HG02759 (cell line): ENCODE measurements around the gene CHSY1.

ENCODE experiments used
- ATAC-seq: cut with Tn5 transposase; IDR thresholded peaks from one replicate; pipeline ENCODE4 v1.9.1; 2021; ENCODE audit warnings: mild to moderate bottlenecking, moderate library complexity; ENCODE audit not compliant: unreplicated experiment

The CHSY1 gene

DNA sequence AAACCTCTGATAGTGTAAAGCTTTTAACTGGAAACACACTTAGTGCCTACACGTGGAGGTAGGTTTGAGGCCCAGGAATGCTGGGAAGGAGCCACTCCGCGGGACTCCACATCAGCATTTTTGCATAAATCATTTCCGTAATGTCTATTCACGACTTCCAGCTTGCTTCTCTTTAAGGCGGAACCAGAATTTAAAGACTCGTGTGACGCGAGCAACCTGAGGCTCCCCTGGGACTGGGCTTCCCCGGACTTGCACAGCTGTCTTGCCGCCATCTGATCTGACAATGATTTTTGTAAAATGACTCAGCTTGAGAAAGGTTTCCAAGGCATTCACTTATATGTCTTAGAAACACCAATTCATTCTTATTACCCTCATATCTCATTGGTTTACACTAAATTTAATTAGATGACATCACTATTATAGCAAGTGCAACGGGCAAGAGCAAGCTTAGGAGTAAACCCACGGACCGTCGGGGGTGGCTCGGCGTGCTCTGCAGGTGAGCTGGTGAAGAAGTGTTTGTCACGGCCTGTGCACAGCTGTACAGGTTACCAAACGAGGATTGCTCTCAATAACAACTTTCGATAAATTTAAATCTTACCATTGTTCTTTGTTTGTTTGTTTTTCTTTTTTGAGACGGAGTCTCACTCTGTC, 95.2 kb downstream of the CHSY1 start:
- ATAC-seq = peak; percentile 93

DNA sequence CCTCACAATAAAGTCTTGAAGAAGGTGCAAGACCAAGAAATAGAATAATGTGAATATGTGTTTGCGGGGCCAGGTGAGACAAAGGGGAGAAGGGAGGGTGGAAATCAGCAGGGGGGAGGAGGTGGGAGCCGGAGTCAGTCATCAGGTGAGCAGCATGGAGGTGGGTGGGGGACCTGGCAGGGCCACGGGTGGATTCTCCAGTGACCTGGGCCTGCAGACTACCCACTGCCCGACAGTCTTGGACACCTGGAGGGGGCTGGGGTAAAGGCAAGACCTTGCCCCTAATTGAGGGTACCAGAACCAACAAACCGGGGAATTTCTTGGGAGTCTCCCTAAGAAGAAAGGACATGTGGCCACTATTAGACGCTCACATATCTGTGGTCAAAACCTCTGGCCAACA, 95.8 kb downstream of the CHSY1 start:
- ATAC-seq = no peak

DNA sequence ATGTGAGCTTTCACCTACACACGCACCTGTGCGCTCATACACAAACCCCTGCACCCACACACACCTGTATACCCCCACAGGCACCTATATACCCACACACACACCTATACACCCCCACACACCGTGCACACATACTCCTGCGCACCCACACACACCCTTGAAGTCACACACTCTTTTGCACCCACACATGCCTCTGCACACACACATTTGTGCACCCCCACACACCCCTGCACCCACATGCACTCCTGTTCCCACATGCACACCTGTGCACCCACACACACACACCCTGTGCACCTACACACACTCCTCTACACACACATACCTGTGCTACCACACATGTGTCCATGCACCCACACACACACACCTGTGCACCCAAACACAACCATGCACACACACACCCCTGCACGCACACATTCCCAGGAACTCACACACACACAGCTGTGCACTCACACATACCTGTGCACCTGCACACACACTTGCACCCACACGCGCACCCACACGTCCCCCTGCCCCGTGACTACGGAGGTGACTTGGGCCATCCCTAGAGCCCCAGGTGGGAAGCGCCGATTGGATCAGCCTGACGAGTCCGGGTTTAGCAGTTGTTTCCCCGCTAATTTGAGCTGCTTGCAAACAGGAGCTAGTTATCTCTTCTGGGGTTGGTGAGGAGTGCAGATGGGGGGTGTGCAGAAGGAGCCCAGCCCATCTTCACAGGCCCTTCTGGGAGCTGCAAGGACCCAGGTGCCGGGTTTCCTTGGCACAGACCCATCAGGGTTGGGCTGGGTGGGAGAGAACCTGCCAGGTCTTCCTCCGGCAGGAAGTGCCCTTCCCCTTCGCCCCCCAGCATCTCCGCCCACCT, 97.8 kb downstream of the CHSY1 start:
- no peak for ATAC-seq

DNA sequence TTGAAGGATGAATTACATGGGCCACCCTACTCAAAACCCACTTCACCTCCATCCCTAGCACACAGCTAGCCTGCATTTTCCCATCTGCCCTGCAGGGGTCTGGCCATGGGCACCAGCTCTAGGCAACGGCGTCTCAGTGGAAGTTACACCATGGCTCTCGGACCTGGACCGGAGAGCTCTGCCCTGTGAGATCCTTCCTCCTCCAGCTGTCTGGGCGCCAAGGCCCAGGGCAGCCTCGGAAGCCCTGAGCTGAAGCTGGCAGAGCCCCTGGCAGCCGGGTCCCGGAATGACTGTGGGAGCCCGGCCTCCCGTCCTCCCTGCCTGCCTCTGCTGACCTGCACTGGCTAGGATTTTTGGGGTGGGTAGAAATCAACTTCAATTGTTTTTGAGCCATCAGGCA, 98.9 kb downstream of the CHSY1 start:
- ATAC-seq = no peak

DNA sequence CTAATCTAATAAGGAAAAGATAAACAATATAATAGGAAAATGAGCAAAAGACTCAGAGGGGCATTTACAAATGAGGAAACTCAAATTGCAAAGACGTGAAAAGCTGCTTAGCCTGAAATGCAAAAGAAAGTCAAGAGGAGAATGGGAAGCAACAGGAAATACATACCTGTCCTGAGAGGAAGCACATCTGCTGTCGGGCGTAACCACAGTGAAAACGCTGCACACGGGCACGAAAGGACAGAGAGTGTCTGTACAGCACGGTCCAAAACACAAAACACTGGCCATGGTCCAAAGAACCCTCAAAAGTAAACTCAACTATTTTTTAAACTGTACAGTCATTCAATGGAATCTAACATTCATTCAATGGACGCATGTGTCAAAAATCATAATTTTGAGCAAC, 100.6 kb downstream of the CHSY1 start:
- no peak for ATAC-seq

DNA sequence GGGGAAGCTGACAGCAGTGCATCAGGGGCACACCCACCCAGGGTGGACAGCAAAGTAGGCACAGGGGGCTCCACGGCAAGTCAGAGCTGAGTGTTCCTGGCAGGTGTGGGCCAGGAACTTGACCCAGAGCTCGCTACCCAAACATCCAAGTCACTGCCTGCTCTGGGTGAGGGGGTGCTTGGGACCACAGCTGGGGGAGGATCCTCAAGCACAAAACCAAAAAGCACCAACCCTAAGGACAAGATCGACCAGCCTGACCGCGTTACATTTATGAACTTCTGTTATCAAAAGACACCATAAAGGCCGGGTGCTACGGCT, 101.2 kb downstream of the CHSY1 start:
- ATAC-seq = no peak

DNA sequence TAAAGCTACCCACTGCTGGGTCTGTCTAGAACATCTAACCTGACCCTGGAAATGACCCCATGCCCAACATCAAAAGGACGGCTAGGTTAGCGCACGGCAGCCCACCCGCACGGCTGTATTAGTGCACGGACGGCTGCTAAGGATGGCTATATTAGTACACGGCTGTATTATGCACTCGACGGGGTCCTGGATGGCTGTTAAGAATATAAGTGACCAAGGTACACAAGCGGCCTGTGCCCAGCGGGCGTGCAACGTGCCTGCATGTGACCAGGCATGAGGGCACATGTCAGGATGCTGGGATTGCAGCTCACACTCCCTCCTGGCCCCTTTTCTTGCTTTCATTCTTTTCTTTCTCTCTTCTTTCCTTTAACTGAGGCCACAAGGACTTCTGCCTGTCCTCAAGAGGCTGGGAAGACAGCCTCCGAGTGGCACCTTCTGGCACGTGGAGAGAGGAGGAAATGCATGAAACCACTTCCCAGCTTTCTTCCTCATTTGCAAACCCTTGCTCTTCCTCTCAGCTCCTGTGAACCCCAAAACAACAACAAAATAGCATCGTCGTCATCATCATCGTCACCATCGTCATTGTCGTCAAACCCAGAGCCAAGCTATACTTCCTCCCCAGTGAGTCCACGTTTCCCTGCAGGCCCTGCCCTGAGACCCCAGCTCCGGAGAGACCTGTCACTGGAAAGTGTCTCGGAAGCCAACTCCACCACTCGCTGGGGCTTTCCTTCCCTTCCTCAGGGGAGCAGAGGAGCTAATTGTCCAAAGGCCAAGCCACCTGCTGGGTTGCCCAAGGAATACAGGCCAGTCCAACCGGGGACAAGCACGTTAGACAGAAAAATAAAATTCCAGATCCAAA, 101.8 kb downstream of the CHSY1 start:
- no peak for ATAC-seq

DNA sequence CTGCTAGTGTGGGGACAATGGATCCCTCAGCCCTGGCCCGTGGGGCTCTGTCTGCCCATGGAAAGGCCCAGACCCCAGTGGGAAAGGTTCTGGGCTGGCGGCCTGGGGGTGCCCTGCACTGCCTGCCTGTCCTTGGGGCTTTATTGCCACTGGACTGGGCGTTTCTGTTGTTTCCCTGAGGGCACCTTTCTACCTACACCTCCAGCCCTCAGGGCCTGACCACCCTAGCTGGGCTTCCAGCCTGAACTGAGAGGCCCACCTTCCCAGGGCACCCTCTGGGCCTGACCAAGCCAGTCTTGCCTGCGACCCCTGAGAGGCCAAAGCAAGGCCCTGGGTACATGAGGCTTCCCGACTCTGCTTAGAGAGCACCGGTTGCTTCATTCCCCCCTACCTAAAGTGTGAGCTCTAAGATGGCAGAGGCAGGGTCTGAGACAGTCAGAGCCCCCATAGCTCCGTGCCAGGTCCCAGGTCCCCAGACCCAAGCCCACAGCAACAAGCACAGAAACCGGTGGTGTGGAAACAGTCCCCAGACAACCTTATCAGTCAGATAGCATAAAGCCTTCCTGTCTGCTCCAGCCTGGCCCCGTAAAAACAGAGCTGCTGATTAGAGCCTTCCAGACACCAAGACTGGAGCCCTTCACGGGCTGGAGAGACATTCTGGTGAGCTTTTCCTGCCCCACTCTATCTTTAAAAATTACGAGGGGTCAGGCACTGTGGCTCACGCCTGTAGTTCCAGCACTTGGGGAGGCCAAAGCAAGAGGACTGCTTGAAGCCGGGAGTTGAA, 102.8 kb downstream of the CHSY1 start:
- no peak for ATAC-seq

DNA sequence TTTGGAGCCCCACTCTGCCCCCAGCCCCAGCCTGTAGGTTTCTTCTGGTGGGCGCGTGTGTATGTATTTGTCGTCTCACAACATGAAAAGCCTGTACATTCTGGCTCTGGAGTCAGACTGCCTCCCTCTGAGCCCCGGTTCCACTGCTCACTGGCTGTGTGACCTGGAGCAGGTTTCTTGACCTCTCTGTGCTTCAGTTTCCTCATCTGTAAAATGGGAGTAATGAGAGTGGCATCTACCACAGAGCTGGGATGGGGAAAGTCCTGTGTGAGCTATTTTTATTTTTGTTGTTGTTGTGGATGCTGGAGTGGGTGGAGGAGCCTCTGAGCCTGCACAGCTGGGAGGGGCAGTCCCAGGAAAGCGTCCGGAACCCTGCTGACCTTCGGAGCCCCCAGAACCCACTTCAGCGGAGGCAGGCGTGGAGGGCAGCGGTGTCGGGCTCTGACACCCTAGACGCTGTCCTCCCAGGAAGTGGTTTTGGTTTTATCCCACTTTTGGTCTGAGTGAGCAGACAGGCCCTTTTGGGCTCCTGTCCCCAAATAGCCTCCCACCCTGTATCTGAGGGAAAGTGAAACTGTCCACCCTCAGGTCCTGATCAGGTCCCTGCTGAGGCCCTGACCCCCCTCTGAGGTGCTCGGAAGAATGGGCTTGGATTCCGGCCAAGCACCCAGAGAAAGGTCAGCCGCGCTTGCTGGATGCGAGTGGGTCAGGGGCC, 103.5 kb downstream of the CHSY1 start:
- ATAC-seq = peak; percentile 46

DNA sequence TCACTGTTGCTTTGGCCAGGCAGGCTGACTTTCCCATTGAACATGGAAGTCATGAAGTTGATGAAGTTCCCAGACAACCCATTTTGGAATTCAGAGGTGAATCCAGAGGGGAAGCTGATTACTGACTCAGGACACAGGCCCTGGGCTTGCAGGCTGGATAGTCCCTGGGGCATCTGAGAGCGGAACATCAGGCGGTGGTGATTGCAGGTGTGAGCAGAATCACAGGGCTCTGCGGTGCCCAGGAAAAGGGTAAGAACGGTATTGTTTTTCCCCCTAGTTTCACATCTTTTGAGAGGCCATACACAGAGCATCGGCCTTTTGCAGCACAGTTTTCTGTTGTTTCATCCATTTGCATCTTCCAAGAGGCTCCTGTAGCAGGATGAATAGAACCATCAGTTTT, 104.7 kb downstream of the CHSY1 start:
- ATAC-seq = no peak

DNA sequence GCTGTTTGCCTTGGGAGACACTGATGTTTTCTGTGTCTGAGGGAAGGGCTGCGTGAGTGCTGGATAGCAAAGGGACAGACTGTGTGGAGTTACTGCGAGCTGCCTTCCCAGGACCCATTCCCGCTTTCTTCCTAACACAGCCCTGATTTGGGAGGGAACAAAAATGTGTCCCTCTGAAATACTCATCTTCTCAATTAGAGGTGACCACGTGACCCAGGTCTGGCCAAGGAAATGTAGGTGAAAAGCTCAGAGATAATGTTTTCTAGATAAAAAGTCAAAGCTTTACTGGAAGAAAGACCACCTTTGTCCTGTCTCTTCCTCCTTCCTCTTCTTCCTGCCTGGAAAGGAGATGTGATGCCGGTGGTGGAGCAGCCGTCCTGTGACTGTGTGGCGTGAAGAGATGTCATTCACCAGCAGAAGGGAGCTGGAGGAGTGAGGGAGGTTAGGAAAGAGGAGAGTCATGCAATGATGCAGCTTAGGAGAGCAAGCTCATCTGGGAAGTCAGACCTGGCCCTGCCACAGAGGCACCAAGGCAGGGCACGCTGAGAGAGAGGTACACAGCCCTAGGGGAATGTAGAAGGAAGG, 105.6 kb downstream of the CHSY1 start:
- ATAC-seq = no peak

DNA sequence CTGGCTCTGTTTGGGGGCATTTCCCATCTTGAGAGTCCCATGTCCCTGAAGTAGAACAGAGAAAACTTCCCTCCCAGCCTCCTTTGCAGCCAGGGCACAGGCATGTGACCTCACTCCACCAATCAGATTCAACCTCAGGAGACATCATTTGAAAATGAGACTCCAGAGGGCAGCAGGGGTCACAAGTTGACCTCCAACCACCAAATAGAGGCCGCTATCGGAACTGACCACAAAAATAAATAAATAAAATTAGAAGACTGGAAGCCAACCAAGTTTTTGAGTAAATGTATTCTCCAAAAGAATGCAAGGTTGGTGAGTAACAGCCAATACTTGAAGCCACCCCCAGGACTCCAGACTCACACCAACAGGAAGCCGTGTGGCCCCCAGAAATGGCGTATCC, 106.5 kb downstream of the CHSY1 start:
- ATAC-seq = no peak

DNA sequence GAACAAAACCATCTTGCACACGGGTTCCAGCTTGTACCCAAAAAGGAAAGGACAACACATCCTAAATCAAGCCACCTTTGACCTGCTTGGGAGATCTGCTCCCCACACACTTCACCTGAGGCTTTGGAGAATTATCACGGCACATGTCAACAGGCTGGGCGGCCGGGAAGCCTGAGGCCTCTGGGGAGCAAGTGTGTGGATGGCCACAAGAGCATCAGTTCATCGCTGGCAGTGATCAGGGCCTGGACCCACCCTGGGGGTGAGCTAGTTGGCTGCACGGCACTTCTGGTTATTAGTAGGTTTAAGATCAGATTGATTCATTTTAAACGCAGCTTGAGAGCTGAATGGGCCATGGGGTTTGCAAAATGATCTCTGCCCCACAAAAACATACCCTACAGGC, 108.5 kb downstream of the CHSY1 start:
- ATAC-seq = no peak

DNA sequence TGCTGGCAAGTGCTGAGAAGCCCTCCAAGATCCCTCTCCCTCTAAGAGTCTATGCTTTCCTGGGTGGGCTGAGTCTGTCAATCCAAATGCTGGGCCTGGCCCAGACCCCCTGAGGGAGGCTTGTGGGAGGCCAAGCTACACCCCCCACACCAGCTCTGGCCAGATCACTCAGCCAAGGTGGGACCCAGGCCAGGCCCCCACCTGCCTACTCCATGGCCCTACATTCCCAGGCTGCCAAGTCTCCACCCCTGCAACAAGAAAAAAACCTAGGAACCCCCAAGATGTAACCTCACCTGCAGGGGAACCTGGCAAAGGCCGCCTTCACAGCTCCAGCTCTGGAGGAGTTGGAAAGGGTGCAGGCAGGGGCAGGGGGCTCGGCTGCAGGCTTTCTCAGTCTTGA, 109.1 kb downstream of the CHSY1 start:
- no peak for ATAC-seq

DNA sequence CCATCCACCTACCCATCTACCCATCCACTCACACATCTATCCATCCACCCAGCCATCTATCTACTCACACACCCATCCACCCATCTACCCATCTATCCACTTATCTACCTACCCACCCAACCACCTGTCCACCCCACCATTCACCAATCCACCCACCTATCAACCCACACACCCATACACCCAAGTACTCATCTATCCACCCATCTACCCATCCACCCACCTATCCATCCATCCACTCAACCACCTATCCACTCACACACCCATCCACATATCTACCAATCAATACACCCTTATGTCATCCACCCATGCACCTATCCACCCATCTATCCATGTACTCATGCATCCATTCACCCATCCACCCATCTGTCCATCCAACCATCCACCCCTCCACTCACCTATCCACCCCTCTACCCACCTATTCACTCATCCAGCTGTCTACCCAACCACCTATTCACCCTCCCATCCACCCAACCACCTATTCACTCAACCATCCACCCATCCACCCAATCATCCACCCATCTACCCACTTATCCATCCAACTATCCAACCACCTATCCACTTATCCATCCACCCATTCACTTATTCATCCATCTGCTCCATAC, 109.8 kb downstream of the CHSY1 start:
- no peak for ATAC-seq

DNA sequence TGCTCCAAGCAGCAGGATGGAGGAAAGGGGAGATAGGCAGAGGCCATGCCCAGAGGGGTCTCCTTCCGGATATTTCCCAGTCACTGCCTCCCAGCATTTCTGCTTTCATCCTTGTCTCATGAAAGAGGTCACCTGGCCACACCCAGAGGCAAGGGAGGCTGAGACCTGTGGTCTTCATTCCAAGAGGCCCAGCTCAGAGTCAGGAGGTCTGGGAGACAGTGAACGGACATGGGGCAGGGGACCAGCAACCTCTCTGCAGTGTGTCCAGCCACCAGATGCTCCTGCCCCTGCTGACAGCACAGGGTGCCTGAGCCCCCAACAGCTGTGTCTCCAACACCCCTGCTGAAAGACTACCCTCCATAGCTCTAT, 111.2 kb downstream of the CHSY1 start:
- no peak for ATAC-seq

DNA sequence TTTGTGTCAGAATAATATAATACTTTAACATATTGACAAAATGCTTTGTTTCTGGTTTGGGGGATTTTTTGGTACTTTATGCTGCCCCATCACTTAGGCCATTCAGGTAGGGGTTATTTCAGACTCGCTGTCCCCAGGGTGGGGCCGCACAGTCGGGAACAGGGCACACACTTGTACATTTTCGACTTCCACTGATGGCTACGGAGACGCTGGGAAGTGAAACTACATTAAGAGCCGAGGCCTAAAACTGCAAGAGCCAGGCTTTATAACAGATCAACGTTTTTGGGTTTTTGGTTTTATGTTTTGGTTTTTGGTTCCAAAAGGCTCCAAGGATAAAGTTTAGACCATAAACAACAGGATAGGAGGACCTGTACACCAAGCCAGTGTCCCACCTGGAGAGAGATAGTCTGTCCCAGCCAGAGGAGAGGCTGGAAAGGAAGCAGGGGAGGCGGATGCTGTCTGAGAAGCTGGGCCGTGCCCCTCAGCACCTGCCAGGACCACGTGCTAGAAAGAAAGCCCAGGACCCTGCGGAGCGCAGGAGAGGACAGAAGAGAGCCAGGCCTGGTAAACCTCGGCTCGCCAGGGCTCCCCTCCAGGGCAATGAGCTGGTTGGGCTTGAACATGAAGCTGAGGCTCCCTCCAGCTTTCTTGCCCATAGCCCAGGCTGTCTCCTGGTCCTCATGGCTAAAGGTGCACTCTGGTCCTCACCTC, 111.7 kb downstream of the CHSY1 start:
- no peak for ATAC-seq

DNA sequence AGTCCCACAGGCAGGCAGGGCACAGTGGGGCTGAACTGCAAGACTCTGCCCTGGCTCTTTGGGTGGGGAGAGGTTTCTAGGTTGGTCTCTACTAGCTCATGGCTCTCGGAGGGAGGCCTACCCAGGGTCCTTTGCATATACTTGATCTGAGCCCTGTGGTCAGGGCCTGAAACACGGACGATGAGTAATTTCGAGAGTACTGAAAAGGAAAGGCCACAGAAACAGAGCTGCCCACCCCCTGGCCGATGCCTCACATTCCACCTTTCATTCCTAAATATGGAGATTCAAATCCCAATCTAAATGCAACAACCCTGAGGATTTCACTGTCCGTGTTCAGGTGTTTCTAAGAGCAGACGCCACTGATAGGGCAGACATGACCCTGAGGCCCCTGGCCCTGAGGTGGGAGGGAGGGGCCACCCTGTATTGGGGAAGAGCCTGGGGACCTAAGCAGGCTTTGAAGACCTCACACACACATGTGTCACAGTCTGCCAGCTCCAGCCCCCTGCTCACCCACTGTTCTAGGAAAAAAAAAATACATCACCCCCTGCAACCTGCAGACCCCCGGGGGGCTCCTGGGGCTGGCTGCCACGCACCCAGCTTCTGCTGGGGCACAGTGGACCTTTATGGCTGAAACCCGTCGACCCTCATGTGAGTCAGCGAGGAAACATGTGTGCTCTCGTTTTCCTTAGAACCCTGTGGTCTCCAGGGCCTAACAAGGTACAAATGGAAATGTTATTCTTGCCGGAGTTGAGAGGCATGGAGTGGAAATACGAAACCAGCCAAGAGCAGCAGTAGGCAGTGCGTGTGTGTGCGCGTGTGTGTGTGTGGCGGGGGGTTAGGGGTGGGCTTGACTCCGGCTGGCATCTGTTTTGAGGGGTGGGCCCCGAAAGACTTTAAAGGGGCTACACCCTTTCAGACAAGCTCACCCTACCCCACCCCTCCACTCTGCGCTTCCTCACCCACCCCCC, 112.7 kb downstream of the CHSY1 start:
- ATAC-seq = no peak
